OCI-LY1 (cell line): ENCODE results near the gene LDLRAD4.

Source experiments
- H2AFZ ChIP-seq: fragments of 200-600 bp; sonication (generic), shearing (Covaris generic); 2 replicates; pipeline ENCODE4 v1.6.0; 2014; ENCODE audit warnings: antibody characterized with exemption, mild to moderate bottlenecking, low read length
- H3F3A ChIP-seq: fragments of 200-600 bp; sonication (generic), shearing (Covaris generic); 2 replicates; pipeline ENCODE4 v1.6.0; 2014; ENCODE audit warnings: mild to moderate bottlenecking, antibody characterized with exemption, low read length, moderate library complexity; ENCODE audit not compliant: insufficient read depth
- H3K27ac ChIP-seq: fragments of 200-600 bp; sonication (generic); 2 replicates; pipeline ENCODE4 v1.5.1; 2014; ENCODE audit warnings: low read length, mixed run types, mild to moderate bottlenecking, low read depth; ENCODE audit not compliant: poor library complexity, severe bottlenecking
- H3K27me3 ChIP-seq: fragments of 200-600 bp; sonication (generic); 2 replicates; pipeline ENCODE4 v1.6.0; 2014; ENCODE audit warnings: antibody characterized with exemption, mild to moderate bottlenecking, low read length, moderate library complexity; ENCODE audit not compliant: insufficient read depth
- H3K36me3 ChIP-seq: fragments of 200-600 bp; sonication (generic); 2 replicates; pipeline ENCODE4 v1.6.1; 2014; ENCODE audit warnings: mild to moderate bottlenecking, antibody characterized with exemption, low read length, moderate library complexity, mixed read lengths; ENCODE audit not compliant: insufficient read depth
- H3K4me1 ChIP-seq: fragments of 200-600 bp; sonication (generic); 2 replicates; pipeline ENCODE4 v1.5.1; 2014; ENCODE audit warnings: mild to moderate bottlenecking, low read length, moderate library complexity; ENCODE audit not compliant: insufficient read depth, severe bottlenecking
- H3K4me2 ChIP-seq: fragments of 200-600 bp; sonication (generic), shearing (Covaris generic); 2 replicates; pipeline ENCODE4 v1.6.1; 2014; ENCODE audit warnings: low read length
- H3K4me3 ChIP-seq: fragments of 200-600 bp; sonication (generic); 2 replicates; pipeline ENCODE4 v1.5.1; 2014; ENCODE audit warnings: low read length, low read depth, mild to moderate bottlenecking, mixed read lengths; ENCODE audit not compliant: poor library complexity, severe bottlenecking
- H3K79me2 ChIP-seq: fragments of 200-600 bp; shearing (Covaris generic); 2 replicates; pipeline ENCODE4 v1.6.1; 2016; ENCODE audit warnings: mixed run types, low read length, mixed read lengths; ENCODE audit not compliant: insufficient read depth
- H3K9ac ChIP-seq: fragments of 200-600 bp; sonication (generic), shearing (Covaris generic); 2 replicates; pipeline ENCODE4 v1.6.1; 2014; ENCODE audit warnings: mild to moderate bottlenecking, low read length, mixed read lengths
- H3K9me2 ChIP-seq: fragments of 200-600 bp; sonication (generic), shearing (Covaris generic); 2 replicates; pipeline ENCODE4 v1.6.1; 2014; ENCODE audit warnings: low read depth, mild to moderate bottlenecking, low read length, mixed read lengths
- H3K9me3 ChIP-seq: fragments of 200-600 bp; shearing (Covaris generic); 2 replicates; pipeline ENCODE4 v1.6.1; 2014; ENCODE audit warnings: low read length, mixed read lengths
- H4K20me1 ChIP-seq: fragments of 200-600 bp; sonication (generic), shearing (Covaris generic); 2 replicates; pipeline ENCODE4 v1.6.0; 2016; ENCODE audit warnings: mild to moderate bottlenecking, low read length; ENCODE audit not compliant: insufficient read depth
- EZH2 ChIP-seq: fragments of 200-600 bp; sonication (generic), shearing (Covaris generic); IDR thresholded peaks from 2 replicates; pipeline ENCODE4 v1.8.0; 2017; ENCODE audit warnings: borderline replicate concordance, mixed run types, mild to moderate bottlenecking, antibody characterized with exemption, low read length, moderate library complexity, mixed read lengths
- TF ChIP-seq, protein P1 (sequence below): fragments of 200-600 bp; sonication (generic), shearing (Covaris generic); IDR thresholded peaks from 2 replicates; pipeline ENCODE4 v1.5.1; 2017; ENCODE audit warnings: mild to moderate bottlenecking, antibody characterized with exemption, low read length, moderate library complexity, mixed read lengths

LDLRAD4 gene

GRCh38 chr18:13271302-13271911 lies 52.8 kb downstream of the LDLRAD4 start:
- Histone ChIP-seq H3K4me2 (no peak overlapping the region), H3K4me3 (no peak overlapping the region), H3K36me3 (no peaks in the 10 kb centered on the region), H4K20me1 (no peaks in the 10 kb centered on the region), H3K9ac (no peak overlapping the region), H3K27ac (no peak overlapping the region), H3K9me3 (no peaks in the 10 kb centered on the region), H3K4me1 (no peaks in the 10 kb centered on the region), H3F3A (no peaks in the 10 kb centered on the region), H2AFZ (no peak overlapping the region), H3K79me2 (no peaks in the 10 kb centered on the region), H3K9me2 (no peaks in the 10 kb centered on the region), H3K27me3 (peaks cover 6% of the 10 kb centered on the region)
- TF ChIP-seq EZH2, result no peak
- TF ChIP-seq, protein P1, sequence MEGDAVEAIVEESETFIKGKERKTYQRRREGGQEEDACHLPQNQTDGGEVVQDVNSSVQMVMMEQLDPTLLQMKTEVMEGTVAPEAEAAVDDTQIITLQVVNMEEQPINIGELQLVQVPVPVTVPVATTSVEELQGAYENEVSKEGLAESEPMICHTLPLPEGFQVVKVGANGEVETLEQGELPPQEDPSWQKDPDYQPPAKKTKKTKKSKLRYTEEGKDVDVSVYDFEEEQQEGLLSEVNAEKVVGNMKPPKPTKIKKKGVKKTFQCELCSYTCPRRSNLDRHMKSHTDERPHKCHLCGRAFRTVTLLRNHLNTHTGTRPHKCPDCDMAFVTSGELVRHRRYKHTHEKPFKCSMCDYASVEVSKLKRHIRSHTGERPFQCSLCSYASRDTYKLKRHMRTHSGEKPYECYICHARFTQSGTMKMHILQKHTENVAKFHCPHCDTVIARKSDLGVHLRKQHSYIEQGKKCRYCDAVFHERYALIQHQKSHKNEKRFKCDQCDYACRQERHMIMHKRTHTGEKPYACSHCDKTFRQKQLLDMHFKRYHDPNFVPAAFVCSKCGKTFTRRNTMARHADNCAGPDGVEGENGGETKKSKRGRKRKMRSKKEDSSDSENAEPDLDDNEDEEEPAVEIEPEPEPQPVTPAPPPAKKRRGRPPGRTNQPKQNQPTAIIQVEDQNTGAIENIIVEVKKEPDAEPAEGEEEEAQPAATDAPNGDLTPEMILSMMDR, result no peak

- Histone ChIP-seq H3K4me3 (no peak overlapping the region), H3K9me2 (no peaks in the 10 kb centered on the region), H3K4me2 (no peak overlapping the region), H3K27ac (no peak overlapping the region), H3K9ac (no peak overlapping the region), H3K9me3 (no peaks in the 10 kb centered on the region), H2AFZ (no peak overlapping the region), H3K79me2 (no peaks in the 10 kb centered on the region), H3K27me3 (peaks cover 6% of the 10 kb centered on the region), H3F3A (no peaks in the 10 kb centered on the region), H3K36me3 (no peaks in the 10 kb centered on the region), H4K20me1 (no peaks in the 10 kb centered on the region), H3K4me1 (no peaks in the 10 kb centered on the region)
- TF ChIP-seq, protein P1, result no peak
- no peak for TF ChIP-seq EZH2
Observed at GRCh38 chr18:13272416-13272815, 53.9 kb downstream of the LDLRAD4 start.

GRCh38 chr18:13273800-13274199 lies 55.2 kb downstream of the LDLRAD4 start:
- no peaks in the 10 kb centered on the region for H3F3A ChIP-seq
- no peak overlapping the region for H3K27ac ChIP-seq
- no peaks in the 10 kb centered on the region for H3K4me1 ChIP-seq
- H3K9me3 ChIP-seq, result no peaks in the 10 kb centered on the region
- H3K4me3 ChIP-seq, result no peak overlapping the region
- no peaks in the 10 kb centered on the region for H3K79me2 ChIP-seq
- no peaks in the 10 kb centered on the region for H3K36me3 ChIP-seq
- H4K20me1 ChIP-seq, result no peaks in the 10 kb centered on the region
- no peak overlapping the region for H3K4me2 ChIP-seq
- no peaks in the 10 kb centered on the region for H3K9me2 ChIP-seq
- H3K9ac ChIP-seq, result no peak overlapping the region
- TF ChIP-seq, protein P1, result no peak
- TF ChIP-seq EZH2, result no peak
- no peak overlapping the region for H2AFZ ChIP-seq
- H3K27me3 ChIP-seq, result peaks cover 6% of the 10 kb centered on the region
